Mammary microvascular endothelial cell (primary cell): ENCODE measurements around the gene MAP4K2. TPM values are rescaled to one million over a fixed set of nuclear protein-coding genes. Genes with fewer than 3 reads are reported as not detected.

Experiments used
- total RNA-seq: library from RNA; depleted of rRNA; stranded (reverse); fragments of >200 nt; gene quantifications from 2 replicates; pipeline ENCODE4 v1.2.3, GENCODE V29; 2015

MAP4K2 gene
- total RNA-seq, result 32.2 and 41.7 TPM in 2 replicates

GRCh38 chr11:64803158-64803845 lies at the start of gene MAP4K2:
MAP4K2 (minus strand) TSS chr11:64803214; CDS start chr11:64803149, 65 bp downstream.

DNA sequence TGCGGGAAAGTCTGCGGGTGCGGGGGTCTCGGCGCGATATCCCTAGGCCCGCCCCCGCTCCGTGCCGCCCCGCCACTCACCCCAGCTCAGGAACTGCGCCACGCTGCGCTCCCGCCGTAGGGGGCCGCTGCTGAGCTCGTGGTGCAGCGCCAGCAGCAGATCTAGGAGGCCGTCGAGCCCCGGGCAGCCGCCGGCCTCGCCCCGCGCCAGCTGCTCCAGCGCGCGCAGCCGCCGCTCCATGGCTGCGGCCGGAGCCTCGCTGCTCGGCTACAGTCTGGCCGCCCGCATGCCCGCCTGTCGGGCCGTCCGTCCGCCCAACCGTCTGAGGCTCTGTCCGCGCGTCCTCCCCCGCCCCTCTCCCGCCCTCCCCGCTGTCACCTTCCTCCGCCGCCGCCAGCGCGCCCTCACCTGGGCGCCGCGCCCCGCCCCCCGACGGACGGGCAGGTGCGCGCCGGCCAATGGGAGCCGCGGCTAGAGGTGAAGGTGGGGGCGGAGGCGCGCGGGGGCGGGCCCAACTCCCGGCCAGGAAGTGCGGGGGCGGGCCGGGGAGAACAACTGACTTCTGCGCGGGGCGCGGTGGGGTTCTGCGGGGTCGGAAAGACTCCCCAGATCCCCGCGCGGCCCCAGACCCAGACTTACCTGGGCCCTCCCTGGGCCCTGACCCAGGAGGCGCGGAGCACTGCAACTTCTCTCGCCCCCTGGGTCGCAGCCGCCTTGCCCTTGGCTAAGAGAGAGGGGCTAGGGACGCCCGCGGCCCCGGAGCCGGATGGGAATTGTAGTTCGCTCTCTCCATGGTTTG lies 41.5 kb upstream of the MAP4K2 start, which contains the start of gene CDC42BPG:
TSS of gene CDC42BPG (minus strand) at position 324 of the 799 bp plus-strand sequence. CDS start at position 240, 84 bp downstream.

DNA sequence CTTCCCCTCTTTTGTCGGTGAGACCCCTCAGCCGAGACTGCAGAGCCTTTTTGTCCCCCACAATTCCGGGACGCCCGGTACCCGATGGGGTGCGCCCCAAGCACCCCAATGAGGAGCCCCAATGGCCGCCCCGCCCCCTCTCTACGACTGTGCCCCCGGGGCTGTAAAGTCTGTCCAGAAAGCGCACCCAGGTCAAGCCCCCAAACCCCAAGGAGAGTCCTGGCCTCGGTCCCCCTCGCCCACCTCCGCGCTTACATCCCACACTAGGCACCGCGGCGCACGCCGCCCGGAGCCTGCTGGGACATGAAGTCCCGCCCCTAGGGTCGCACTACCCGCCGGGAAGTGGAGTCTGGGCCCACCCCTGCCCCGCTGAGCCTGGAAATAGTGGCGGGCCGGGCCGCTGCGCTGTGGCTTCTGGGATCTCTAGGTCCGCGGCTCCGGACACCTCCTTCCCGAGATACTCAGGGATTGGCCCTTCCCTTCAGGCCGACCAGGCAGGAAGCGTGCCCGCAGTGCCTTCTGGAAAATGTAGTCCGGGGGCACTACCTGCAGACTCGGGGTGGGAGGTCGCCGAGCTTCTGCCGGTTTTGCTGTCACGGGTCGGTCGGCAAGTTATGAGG lies 7.4 kb upstream of the MAP4K2 start, which contains the start of gene MEN1:
TSS of gene MEN1 (minus strand) at position 281 of the 620 bp plus-strand sequence. CDS start 442 bp downstream, outside the sequence.

DNA sequence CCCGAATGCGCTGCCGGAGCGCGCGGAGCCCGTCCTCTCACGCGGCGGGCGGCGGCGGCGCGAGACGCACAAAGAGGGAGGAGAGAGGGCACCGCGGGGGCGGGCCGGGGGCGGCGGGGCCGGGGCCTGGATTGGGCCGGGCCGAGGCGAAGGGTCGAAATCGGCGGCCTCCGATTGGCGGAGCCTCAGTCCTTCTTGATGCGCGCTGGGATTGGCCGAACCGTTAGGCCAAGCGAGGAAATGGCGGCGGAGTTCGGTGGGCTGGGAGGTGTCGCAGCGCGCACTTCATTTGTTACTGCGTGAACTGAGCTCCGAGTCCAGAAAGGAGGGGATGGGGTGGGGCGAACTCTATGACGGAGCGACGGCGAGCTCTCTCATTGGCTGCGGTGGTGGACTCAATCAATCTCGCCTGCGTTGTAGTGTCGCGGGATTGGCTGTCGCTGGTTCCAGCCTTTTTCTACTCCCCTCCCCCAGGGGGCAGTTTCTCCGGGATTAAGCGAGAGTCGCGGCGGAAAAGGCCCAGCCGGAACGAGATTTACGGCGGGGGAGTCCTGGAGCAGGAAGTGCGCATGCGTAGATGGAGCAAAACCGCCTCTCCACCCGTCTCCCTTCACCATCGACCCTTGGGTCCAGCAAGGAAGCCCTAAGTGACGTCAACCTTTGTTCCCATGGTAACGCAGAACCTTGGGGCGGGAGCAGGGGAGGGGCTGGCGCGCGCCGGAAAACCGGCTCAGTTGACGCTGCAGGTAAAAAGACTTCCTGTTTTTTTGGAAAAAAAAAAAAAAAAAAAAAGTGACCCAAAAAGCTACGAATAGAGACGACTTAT lies 24.3 kb downstream of the MAP4K2 start, which contains the start of gene SF1:
TSS of gene SF1 (minus strand) at position 70 of the 826 bp plus-strand sequence. CDS start 150 bp downstream, outside the sequence.

GRCh38 chr11:64759722-64760719 lies 43.0 kb downstream of the MAP4K2 start, which contains the start of gene PYGM:
PYGM (minus strand) TSS chr11:64759974; CDS start chr11:64759898, 76 bp downstream.

GRCh38 chr11:64743591-64744543 lies 59.1 kb downstream of the MAP4K2 start, which contains the start of gene RASGRP2:
RASGRP2 (minus strand) TSS chr11:64744142; CDS start chr11:64742866, 1,276 bp downstream.

Other genes with a start within 250 kb of the MAP4K2 start
- not detected in 2 replicates for gene SLC22A11, start 247.3 kb downstream of the MAP4K2 start, total RNA-seq
- not detected in 2 replicates for gene SLC22A12, start 212.0 kb downstream of the MAP4K2 start, total RNA-seq
- not detected in 2 replicates for gene NRXN2, start 80.0 kb downstream of the MAP4K2 start, total RNA-seq
- 1.6 TPM in 1 of 2 replicates, not detected in the other for gene RASGRP2, start 59.1 kb downstream of the MAP4K2 start, total RNA-seq
- 0.25 TPM in 1 of 2 replicates, not detected in the other for gene PYGM, start 43.2 kb downstream of the MAP4K2 start, total RNA-seq
- 153 and 156 TPM in 2 replicates for gene SF1, start 24.7 kb downstream of the MAP4K2 start, total RNA-seq
- gene MEN1, start 7.3 kb upstream of the MAP4K2 start, total RNA-seq, result 19.1 and 22.2 TPM in 2 replicates
- gene CDC42BPG, start 41.4 kb upstream of the MAP4K2 start, total RNA-seq, result 0.33 and 0.49 TPM in 2 replicates
- gene EHD1, start 75.4 kb upstream of the MAP4K2 start, total RNA-seq, result 84.5 and 91.1 TPM in 2 replicates
- 22.2 and 27.4 TPM in 2 replicates for gene ATG2A, start 114.0 kb upstream of the MAP4K2 start, total RNA-seq
- 23.6 and 27.2 TPM in 2 replicates for gene PPP2R5B, start 121.5 kb upstream of the MAP4K2 start, total RNA-seq
- gene GPHA2, start 132.7 kb upstream of the MAP4K2 start, total RNA-seq, result not detected in 2 replicates
- gene MAJIN, start 168.9 kb upstream of the MAP4K2 start, total RNA-seq, result not detected in 2 replicates
- gene BATF2, start 193.8 kb upstream of the MAP4K2 start, total RNA-seq, result 4.4 and 7.9 TPM in 2 replicates
- gene ARL2, start 210.9 kb upstream of the MAP4K2 start, total RNA-seq, result 167 and 184 TPM in 2 replicates
- gene SNX15, start 224.2 kb upstream of the MAP4K2 start, total RNA-seq, result 17.1 and 17.3 TPM in 2 replicates
- gene SAC3D1, start 238.0 kb upstream of the MAP4K2 start, total RNA-seq, result 28.0 and 37.5 TPM in 2 replicates